NB4 (cell line): Measurements from ENCODE around the gene RPS16.

Experiments
- DNase-seq: peaks from one replicate; pipeline ENCODE4 v3.0.0; 2010; ENCODE audit warnings: low read depth
- H3K4me3 ChIP-seq: one replicate; pipeline ENCODE4 v1.5.1; 2011; ENCODE audit warnings: mild to moderate bottlenecking, low read depth, low read length, moderate library complexity
- CTCF ChIP-seq: IDR thresholded peaks from one replicate; pipeline ENCODE4 v1.5.1; 2012; ENCODE audit warnings: low read depth, low read length
- MAX ChIP-seq: IDR thresholded peaks from 2 replicates; pipeline ENCODE4 v1.6.1; 2011; ENCODE audit warnings: low read depth, low read length
- MYC ChIP-seq: IDR thresholded peaks from 2 replicates; pipeline ENCODE4 v1.6.1; 2011; ENCODE audit warnings: low read depth, low read length
- POLR2A ChIP-seq: IDR thresholded peaks from 2 replicates; pipeline ENCODE4 v1.6.1; 2011; ENCODE audit warnings: mild to moderate bottlenecking; ENCODE audit not compliant: insufficient read length; ENCODE audit errors: extremely low read depth

Gene RPS16

GRCh38 chr19:39410831-39411080 is 25.0 kb downstream of the RPS16 start:
- H3K4me3 ChIP-seq, result peak overlapping the region; percentile 11
- TF ChIP-seq POLR2A, result no peak
- no peak for TF ChIP-seq MYC
- TF ChIP-seq MAX, result no peak
- TF ChIP-seq CTCF, result no peak
- no peak for DNase-seq

GRCh38 chr19:39410017-39410830 is 25.5 kb downstream of the RPS16 start:
- peak overlapping the region; percentile 59 for H3K4me3 ChIP-seq
- DNase-seq, result peak; percentile 80
- TF ChIP-seq CTCF, result no peak
- TF ChIP-seq MAX, result no peak
- no peak for TF ChIP-seq POLR2A
- no peak for TF ChIP-seq MYC

GRCh38 chr19:39409208-39410016 is 26.3 kb downstream of the RPS16 start:
- DNase-seq, result peak; percentile 72
- TF ChIP-seq POLR2A, result no peak
- TF ChIP-seq MAX, result no peak
- no peak for TF ChIP-seq MYC
- no peak for TF ChIP-seq CTCF
- H3K4me3 ChIP-seq, result peak overlapping the region; percentile 59

- TF ChIP-seq MYC, result no peak
- no peak for TF ChIP-seq MAX
- no peak for TF ChIP-seq POLR2A
- TF ChIP-seq CTCF, result no peak
- peak overlapping the region; percentile 53 for H3K4me3 ChIP-seq
- no peak for DNase-seq
Measured at GRCh38 chr19:39408392-39409207, 27.1 kb downstream of the RPS16 start.

- TF ChIP-seq CTCF, result no peak
- no peak for TF ChIP-seq MYC
- no peak for TF ChIP-seq MAX
- no peak for TF ChIP-seq POLR2A
- DNase-seq, result no peak
- H3K4me3 ChIP-seq, result peak overlapping the region; percentile 79
Measured at GRCh38 chr19:39407660-39408391, 27.9 kb downstream of the RPS16 start.
